Sigmoid colon (tissue), 4 donors: ENCODE results near the gene RHEB.

Experiments used
- EP300 ChIP-seq, 4 donors: sonication (generic); formaldehyde crosslinking; IDR thresholded peaks; one replicate each; pipeline ENCODE4 v1.6.1; 2017; ENCODE audit warnings: antibody characterized with exemption in 4 of 4
- POLR2AphosphoS5 ChIP-seq, 4 donors: sonication (generic); formaldehyde crosslinking; IDR thresholded peaks; one replicate each; pipeline ENCODE4 v1.6.1; 2017; ENCODE audit warnings: antibody characterized with exemption in 4 of 4
- TF ChIP-seq, protein P1 (sequence below), 4 experiments: fragments of 450-650 bp in 3 of 4; fragments of 200-600 bp in 1 of 4; IDR thresholded peaks; one replicate each; pipeline ENCODE4 v1.5.1; 2016 to 2019; ENCODE audit warnings: antibody characterized with exemption in 4 of 4, mild to moderate bottlenecking in 3 of 4, moderate library complexity in 2 of 4

DNA sequence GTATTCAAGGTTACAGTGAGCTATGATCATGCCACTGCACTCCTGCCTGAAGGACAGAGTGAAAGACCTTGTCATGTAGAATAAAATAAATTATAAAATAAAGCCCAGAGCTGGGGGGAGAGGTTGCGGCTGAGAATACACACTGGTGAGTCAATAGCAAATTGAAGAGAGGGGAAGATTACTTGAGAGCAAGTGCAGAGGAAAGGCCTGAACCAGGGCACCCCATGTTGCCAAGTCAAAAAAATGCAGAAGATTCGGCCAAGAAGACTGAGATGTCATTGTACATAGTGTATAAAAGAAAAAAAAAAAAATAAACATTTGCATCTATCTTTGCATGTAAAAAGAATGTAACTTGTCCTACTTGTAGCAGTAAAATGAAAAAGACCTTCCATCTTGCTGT, 32.5 kb downstream of the RHEB start:
- TF ChIP-seq, protein P1, sequence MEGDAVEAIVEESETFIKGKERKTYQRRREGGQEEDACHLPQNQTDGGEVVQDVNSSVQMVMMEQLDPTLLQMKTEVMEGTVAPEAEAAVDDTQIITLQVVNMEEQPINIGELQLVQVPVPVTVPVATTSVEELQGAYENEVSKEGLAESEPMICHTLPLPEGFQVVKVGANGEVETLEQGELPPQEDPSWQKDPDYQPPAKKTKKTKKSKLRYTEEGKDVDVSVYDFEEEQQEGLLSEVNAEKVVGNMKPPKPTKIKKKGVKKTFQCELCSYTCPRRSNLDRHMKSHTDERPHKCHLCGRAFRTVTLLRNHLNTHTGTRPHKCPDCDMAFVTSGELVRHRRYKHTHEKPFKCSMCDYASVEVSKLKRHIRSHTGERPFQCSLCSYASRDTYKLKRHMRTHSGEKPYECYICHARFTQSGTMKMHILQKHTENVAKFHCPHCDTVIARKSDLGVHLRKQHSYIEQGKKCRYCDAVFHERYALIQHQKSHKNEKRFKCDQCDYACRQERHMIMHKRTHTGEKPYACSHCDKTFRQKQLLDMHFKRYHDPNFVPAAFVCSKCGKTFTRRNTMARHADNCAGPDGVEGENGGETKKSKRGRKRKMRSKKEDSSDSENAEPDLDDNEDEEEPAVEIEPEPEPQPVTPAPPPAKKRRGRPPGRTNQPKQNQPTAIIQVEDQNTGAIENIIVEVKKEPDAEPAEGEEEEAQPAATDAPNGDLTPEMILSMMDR (IDR thresholded peaks at IDR 0.05), result no peak
- no peak for TF ChIP-seq POLR2AphosphoS5 (IDR thresholded peaks at IDR 0.05)
- no peak for TF ChIP-seq EP300 (IDR thresholded peaks at IDR 0.05)
